ENCODE results near the gene ZRANB3. TPM values are rescaled to one million over a fixed set of nuclear protein-coding genes. Genes with fewer than 3 reads are reported as not detected.
"Not testable (repeated sequence)": the region's sequence is repeated elsewhere in the genome, so short reads cannot be mapped to it uniquely, and the experiment has no call there.

The ZRANB3 gene
- total RNA-seq, 1 donor from 2014 or later, result 7.0 TPM

- TF ChIP-seq CTCF (IDR thresholded peaks at IDR 0.05), result no peak
- peaks cover 4% of the 10 kb centered on the region for H3K4me1 Mint-ChIP-seq (ENCODE audit: low read depth)
- no peak for DNase-seq (ENCODE audit: low spot score)
- no peaks in the 10 kb centered on the region for H3K36me3 Mint-ChIP-seq (ENCODE audit: low read depth)
- no peak overlapping the region for H3K4me3 Mint-ChIP-seq (ENCODE audit: unreplicated experiment)
- no peaks in the 10 kb centered on the region for H3K27me3 Mint-ChIP-seq (ENCODE audit: low read depth)
- H3K9me3 Mint-ChIP-seq (ENCODE audit: low read depth), result no peaks in the 10 kb centered on the region
- peak overlapping the region; percentile 32 for H3K27ac Mint-ChIP-seq (ENCODE audit: unreplicated experiment)
These were observed 15.4 kb upstream of the ZRANB3 start for GRCh38 chr2:135546436-135546835.

- DNase-seq (ENCODE audit: low spot score); H3K27me3 Mint-ChIP-seq (ENCODE audit: low read depth); H3K4me3 Mint-ChIP-seq (ENCODE audit: unreplicated experiment); H3K36me3 Mint-ChIP-seq (ENCODE audit: low read depth); H3K9me3 Mint-ChIP-seq (ENCODE audit: low read depth): not testable (repeated sequence)
- peaks cover 19% of the 10 kb centered on the region for H3K4me1 Mint-ChIP-seq (ENCODE audit: low read depth)
- H3K27ac Mint-ChIP-seq (ENCODE audit: unreplicated experiment), result peak overlapping the region; percentile 1
These were observed 2.5 kb upstream of the ZRANB3 start for GRCh38 chr2:135533545-135533944.

GRCh38 chr2:135532581-135532980 is 1.6 kb upstream of the ZRANB3 start:
- no peak for DNase-seq (ENCODE audit: low spot score)
- Mint-ChIP-seq H3K4me1 (ENCODE audit: low read depth) (peaks cover 19% of the 10 kb centered on the region), H3K4me3 (ENCODE audit: unreplicated experiment) (no peak overlapping the region), H3K27me3 (ENCODE audit: low read depth) (no peaks in the 10 kb centered on the region), H3K9me3 (ENCODE audit: low read depth) (no peaks in the 10 kb centered on the region), H3K27ac (ENCODE audit: unreplicated experiment) (peak overlapping the region; percentile 80), H3K36me3 (ENCODE audit: low read depth) (no peaks in the 10 kb centered on the region)
- no peak for TF ChIP-seq CTCF (IDR thresholded peaks at IDR 0.05)

GRCh38 chr2:135531231-135532197 is 496 bp upstream of the ZRANB3 start, which contains the start of gene R3HDM1:
Gene R3HDM1, plus strand, starts transcription at chr2:135531484. Its CDS starts 73,362 bp downstream, at chr2:135604846.
- no peak within 1 kb of the TSS for H3K4me3 Mint-ChIP-seq (ENCODE audit: unreplicated experiment)

GRCh38 chr2:135528006-135528405 is 3.0 kb downstream of the ZRANB3 start:
- peaks cover 11% of the 10 kb centered on the region for H3K4me1 Mint-ChIP-seq (ENCODE audit: low read depth)
- TF ChIP-seq CTCF (IDR thresholded peaks at IDR 0.05), result no peak
- H3K27me3 Mint-ChIP-seq (ENCODE audit: low read depth), result no peaks in the 10 kb centered on the region
- H3K36me3 Mint-ChIP-seq (ENCODE audit: low read depth), result peaks cover 1% of the 10 kb centered on the region
- no peak overlapping the region for H3K4me3 Mint-ChIP-seq (ENCODE audit: unreplicated experiment)
- no peak for DNase-seq (ENCODE audit: low spot score)
- H3K9me3 Mint-ChIP-seq (ENCODE audit: low read depth), result no peaks in the 10 kb centered on the region
- H3K27ac Mint-ChIP-seq (ENCODE audit: unreplicated experiment), result no peak overlapping the region

More at GRCh38 chr2:135531231-135532197, 496 bp upstream of the ZRANB3 start, which contains the start of gene R3HDM1:
- Mint-ChIP-seq H3K27me3 (ENCODE audit: low read depth) (no peaks in the 10 kb centered on the region), H3K9me3 (ENCODE audit: low read depth) (no peaks in the 10 kb centered on the region), H3K36me3 (ENCODE audit: low read depth) (peaks cover 1% of the 10 kb centered on the region), H3K4me1 (ENCODE audit: low read depth) (peaks cover 19% of the 10 kb centered on the region), H3K27ac (ENCODE audit: unreplicated experiment) (peak within 1 kb of the TSS; percentile 93)
- TF ChIP-seq CTCF (IDR thresholded peaks at IDR 0.05), result peak; percentile 66
- DNase-seq (ENCODE audit: low spot score), result peak; percentile 96

All from chondrocyte (in vitro differentiated cells).